GOT3 (cell line): Measurements from ENCODE around the gene CTSA.
"Not testable (repeated sequence)": the region's sequence is repeated elsewhere in the genome, so short reads cannot be mapped to it uniquely, and the experiment has no call there.

Source experiments
- DNase-seq: peaks from one replicate; lab custom pipeline; 2025; ENCODE audit warnings: mixed read lengths; lab: John Stamatoyannopoulos, UW

CTSA gene

DNA sequence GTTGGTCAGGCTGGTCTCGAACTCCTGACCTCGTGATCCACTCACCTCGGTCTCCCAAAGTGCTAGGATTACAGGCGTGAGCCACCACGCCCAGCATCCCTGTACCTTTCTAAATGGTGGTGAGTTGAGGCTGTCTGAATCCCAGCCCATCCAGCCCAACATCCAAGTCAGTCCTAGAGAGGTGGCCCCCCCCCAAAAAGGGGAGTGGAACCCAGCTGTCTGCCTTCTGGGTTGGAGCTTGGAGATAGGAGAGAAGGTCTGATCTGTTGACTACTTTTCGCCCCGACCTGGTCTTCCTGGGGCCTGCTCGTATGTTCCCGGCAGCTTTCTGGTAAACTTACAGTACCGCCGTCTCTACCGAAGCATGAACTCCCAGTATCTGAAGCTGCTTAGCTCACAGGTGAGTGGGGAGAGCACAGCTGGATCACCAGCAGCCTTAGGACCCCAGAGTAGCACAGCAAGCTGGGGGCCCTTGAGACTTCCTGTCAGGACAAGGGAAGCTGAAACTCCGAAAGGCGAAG lies 5.6 kb downstream of the CTSA start:
- no peak for DNase-seq

DNA sequence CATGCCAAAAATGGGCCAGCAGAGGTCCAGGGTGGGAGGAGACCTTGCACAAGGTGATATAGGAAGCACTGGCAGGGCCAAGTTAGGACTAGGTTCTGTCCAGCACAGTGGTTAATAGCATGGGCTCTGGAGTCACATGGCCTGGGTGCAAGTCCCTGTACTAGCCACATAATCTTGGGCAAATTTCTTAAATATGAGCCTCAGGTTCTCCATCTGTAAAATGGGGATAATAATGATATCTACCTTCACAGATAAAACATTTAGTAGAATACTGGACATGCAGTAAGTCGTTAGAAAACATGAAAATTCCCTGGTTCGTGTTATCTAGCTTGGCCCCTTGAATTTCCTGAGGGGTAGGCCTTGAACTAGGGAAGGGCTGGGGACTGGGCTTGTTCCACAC lies 6.2 kb downstream of the CTSA start:
- no peak for DNase-seq

DNA sequence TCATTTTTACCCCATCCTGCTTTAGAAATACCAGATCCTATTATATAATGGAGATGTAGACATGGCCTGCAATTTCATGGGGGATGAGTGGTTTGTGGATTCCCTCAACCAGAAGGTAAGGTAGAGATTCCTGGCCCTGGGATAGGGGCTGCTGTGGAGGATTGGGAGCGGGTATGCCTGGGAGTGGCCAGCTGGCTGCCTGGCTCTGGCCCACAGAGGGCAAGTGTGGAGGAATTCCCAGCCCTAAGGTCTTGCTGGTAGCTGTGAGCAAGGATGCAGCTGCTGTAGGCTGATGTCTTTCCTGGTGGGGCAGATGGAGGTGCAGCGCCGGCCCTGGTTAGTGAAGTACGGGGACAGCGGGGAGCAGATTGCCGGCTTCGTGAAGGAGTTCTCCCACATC lies 6.6 kb downstream of the CTSA start:
- DNase-seq = no peak

GRCh38 chr20:45898285-45898684 lies 7.2 kb downstream of the CTSA start:
- no peak for DNase-seq

- no peak for DNase-seq
Measured at GRCh38 chr20:45899046-45899835, 8.1 kb downstream of the CTSA start.

DNA sequence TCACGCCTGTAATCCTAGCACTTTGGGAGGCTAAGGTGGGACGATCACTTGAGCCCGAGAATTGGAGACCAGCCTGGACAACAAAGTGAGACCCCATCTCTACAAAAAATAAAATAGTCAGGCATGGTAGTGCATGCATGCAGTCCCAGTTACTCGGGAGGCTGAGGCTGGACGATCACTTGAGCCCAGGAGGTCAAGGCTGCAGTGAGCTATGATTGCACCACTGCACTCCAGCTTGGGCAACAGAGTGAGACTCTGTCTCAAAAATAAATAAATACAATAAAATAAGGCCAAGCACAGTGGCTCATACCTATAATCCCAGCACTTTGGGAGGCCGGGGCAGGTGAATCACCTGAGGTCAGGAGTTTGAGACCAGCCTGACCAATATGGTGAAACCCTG lies 10.2 kb downstream of the CTSA start:
- DNase-seq = not testable (repeated sequence)

DNA sequence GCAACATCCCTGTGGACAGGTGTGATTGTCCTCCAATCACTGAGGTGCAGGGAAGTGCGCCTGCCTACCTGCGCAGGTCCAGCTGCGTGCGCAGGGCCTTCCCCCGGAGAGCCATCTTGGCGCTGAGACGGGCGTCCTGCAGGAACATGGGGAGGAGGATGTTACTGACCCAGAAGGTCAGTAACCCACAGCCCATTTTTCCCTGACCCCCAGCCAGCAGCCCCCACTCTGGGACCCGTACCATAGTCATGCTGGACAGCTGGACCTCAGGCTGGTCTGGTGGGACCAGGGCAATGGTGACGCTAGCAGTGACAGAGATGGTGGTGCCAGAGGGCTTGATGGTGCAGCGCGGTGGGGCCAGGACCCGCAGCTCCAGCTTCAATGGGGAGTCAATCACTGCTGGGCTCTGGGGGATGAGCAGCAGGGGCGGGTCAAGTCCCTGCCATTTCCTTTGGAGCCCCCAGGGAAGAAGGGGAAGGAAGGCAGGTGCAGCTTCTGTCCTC lies 11.1 kb downstream of the CTSA start:
- no peak for DNase-seq

- DNase-seq = no peak
Measured at GRCh38 chr20:45904583-45905504, 13.7 kb downstream of the CTSA start.

- peak; percentile 51 for DNase-seq
Measured at GRCh38 chr20:45905505-45906079, 14.5 kb downstream of the CTSA start.

- no peak for DNase-seq
Measured at GRCh38 chr20:45907219-45907948, 16.2 kb downstream of the CTSA start.

- DNase-seq = no peak
Measured at GRCh38 chr20:45908084-45908483, 16.9 kb downstream of the CTSA start.

DNA sequence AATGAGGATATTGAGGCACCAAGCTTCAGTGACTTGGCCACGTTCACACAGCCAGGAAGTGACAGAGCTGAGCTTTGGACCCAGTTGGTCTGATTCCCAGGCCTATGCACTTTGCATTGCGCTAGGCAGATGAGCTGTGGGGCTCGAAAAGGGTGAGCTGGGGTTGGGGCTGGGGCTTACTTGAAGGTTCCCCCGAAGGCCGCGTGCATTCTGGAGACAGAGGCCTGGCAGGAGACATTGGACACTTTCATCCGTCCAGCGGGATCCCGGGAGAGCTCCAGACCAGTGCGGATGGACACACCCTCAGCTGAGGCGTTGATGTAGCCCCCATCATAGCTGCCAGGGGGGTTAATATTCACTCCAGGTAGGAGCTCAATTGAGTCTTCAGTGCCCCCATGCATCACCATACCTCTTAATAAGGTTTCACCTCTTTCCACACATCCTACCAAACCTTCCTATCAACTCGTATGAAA lies 18.2 kb downstream of the CTSA start:
- no peak for DNase-seq

DNA sequence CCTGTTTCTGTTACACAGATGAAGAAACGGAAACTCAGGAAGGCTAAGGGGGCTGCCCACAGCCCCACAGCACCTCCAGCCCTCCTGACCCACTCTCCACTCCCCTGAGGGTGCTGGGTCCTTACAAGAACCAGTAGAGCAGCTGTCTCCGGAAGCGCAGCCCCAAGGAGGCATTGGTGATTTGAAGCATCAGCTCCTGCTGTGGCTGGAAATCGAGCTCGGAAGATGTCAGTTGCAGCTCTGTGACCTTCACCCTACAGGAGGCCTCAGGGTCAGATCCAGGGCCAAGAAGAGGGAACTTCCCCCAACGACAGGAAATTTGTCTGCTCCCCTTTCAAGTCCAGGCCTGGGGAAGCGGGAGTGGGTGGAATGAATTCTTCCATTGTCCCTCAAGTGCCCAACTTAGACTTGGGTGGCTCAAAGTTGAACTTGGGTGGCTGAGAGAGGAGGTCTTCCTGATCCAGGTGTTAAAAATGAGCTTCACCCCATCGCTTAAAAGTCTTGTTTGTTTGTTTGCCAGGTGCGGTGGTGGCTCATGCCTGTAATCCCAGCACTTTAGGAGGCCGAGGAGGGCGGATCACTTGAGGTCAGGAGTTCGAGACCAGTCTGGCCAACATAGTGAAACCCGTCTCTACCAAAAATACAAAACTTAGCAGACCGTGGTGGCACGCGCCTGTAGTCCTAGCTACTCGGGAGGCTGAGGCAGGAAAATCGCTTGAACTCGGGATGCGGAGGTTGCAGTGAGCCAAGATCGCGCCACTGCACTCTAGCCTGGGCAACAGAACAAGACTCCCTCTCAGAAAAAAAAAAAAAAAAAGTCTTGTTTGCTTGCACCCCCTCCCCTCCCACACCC lies 18.9 kb downstream of the CTSA start:
- DNase-seq = no peak

GRCh38 chr20:45910670-45911485 lies 19.7 kb downstream of the CTSA start:
- DNase-seq = peak; percentile 92

DNA sequence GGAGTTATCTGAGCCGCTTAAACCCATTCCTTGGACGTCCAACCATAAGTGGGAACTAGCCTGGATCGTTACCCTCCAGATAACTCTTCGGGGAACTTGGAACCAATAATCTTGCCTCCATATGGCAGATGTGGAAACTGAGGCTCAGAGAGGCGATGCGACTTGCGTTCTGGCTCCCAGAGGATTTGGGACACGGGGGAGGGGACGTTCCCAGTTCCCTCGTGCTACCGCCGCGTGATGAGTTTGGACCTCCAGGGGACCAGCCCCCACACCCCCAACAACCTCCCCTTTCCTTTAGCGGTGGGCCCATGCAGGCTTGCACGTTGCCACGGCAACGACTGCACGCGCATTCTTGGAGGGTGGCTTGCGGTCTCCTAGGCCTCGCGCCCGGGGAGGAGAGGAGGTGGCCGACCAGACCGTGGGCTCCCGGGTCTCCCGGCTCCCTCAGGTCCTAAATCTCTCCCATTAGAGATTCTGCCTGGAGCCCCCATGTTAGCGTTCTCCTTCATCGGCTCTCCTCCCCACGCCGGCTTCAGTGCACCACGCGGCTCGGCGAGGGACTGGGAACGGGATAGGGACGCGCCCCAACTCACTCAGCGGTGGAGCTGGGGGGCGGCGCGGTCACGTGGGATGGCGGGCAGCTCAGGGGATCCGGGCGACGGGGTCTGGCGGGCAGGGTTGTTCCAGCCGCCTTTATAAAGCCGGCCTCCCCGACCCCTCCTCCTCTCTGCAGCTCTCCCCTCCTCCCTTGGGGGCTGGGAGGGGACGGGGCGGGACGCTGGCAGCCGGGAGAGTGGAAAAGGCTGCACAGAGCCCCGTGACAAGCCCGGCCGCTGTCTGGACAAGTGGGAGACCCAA lies 20.6 kb downstream of the CTSA start, which contains the start of gene PLTP:
TSS of gene PLTP (minus strand) at position 670 of the 858 bp plus-strand sequence. CDS start 703 bp downstream, outside the sequence.
- DNase-seq = no peak

- DNase-seq = no peak
Measured at GRCh38 chr20:45912344-45912682, 21.2 kb downstream of the CTSA start.

GRCh38 chr20:45913116-45913515 lies 22.0 kb downstream of the CTSA start:
- no peak for DNase-seq

GRCh38 chr20:45917790-45918141 lies 26.6 kb downstream of the CTSA start:
- no peak for DNase-seq
